Measurements from ENCODE around the gene STRN4.

Gene STRN4

GRCh38 chr19:46737298-46737654, 9.0 kb downstream of the STRN4 start:
- TF ChIP-seq GATA2 (IDR thresholded peaks at IDR 0.05; ENCODE audit: low read depth, low read length) (no peak), GATA3 (IDR thresholded peaks at IDR 0.05; ENCODE audit: low read depth, low read length) (no peak)

- TF ChIP-seq GATA3 (IDR thresholded peaks at IDR 0.05; ENCODE audit: low read depth, low read length) (no peak), GATA2 (IDR thresholded peaks at IDR 0.05; ENCODE audit: low read depth, low read length) (no peak)
These were observed 9.5 kb downstream of the STRN4 start for GRCh38 chr19:46736531-46737297.

- TF ChIP-seq GATA3 (IDR thresholded peaks at IDR 0.05; ENCODE audit: low read depth, low read length) (no peak), GATA2 (IDR thresholded peaks at IDR 0.05; ENCODE audit: low read depth, low read length) (no peak)
These were observed 12.5 kb downstream of the STRN4 start for GRCh38 chr19:46733690-46734292.

- TF ChIP-seq GATA2 (IDR thresholded peaks at IDR 0.05; ENCODE audit: low read depth, low read length) (no peak), GATA3 (IDR thresholded peaks at IDR 0.05; ENCODE audit: low read depth, low read length) (no peak)
These were observed 13.1 kb downstream of the STRN4 start for GRCh38 chr19:46732966-46733689.

- TF ChIP-seq GATA3 (IDR thresholded peaks at IDR 0.05; ENCODE audit: low read depth, low read length) (no peak), GATA2 (IDR thresholded peaks at IDR 0.05; ENCODE audit: low read depth, low read length) (no peak)
These were observed 13.9 kb downstream of the STRN4 start for GRCh38 chr19:46732172-46732938.

- no peak for TF ChIP-seq GATA3 (IDR thresholded peaks at IDR 0.05; ENCODE audit: low read depth, low read length)
These were observed 14.7 kb downstream of the STRN4 start for GRCh38 chr19:46731584-46731983.

GRCh38 chr19:46731007-46731501, 15.2 kb downstream of the STRN4 start:
- TF ChIP-seq GATA2 (IDR thresholded peaks at IDR 0.05; ENCODE audit: low read depth, low read length) (no peak), GATA3 (IDR thresholded peaks at IDR 0.05; ENCODE audit: low read depth, low read length) (no peak)

GRCh38 chr19:46730595-46730994, 15.7 kb downstream of the STRN4 start:
- no peak for TF ChIP-seq GATA2 (IDR thresholded peaks at IDR 0.05; ENCODE audit: low read depth, low read length)
- no peak for TF ChIP-seq GATA3 (IDR thresholded peaks at IDR 0.05; ENCODE audit: low read depth, low read length)

GRCh38 chr19:46730187-46730586, 16.1 kb downstream of the STRN4 start:
- TF ChIP-seq GATA3 (IDR thresholded peaks at IDR 0.05; ENCODE audit: low read depth, low read length), result no peak
- TF ChIP-seq GATA2 (IDR thresholded peaks at IDR 0.05; ENCODE audit: low read depth, low read length), result no peak

GRCh38 chr19:46729696-46730095, 16.6 kb downstream of the STRN4 start:
- TF ChIP-seq GATA3 (IDR thresholded peaks at IDR 0.05; ENCODE audit: low read depth, low read length) (no peak), GATA2 (IDR thresholded peaks at IDR 0.05; ENCODE audit: low read depth, low read length) (no peak)

GRCh38 chr19:46728693-46729339, 17.4 kb downstream of the STRN4 start:
- TF ChIP-seq GATA2 (IDR thresholded peaks at IDR 0.05; ENCODE audit: low read depth, low read length), result no peak
- TF ChIP-seq GATA3 (IDR thresholded peaks at IDR 0.05; ENCODE audit: low read depth, low read length), result no peak

- TF ChIP-seq GATA3 (IDR thresholded peaks at IDR 0.05; ENCODE audit: low read depth, low read length) (no peak), GATA2 (IDR thresholded peaks at IDR 0.05; ENCODE audit: low read depth, low read length) (no peak)
These were observed 18.0 kb downstream of the STRN4 start for GRCh38 chr19:46728208-46728607.

- TF ChIP-seq GATA2 (IDR thresholded peaks at IDR 0.05; ENCODE audit: low read depth, low read length) (no peak), GATA3 (IDR thresholded peaks at IDR 0.05; ENCODE audit: low read depth, low read length) (no peak)
These were observed 18.5 kb downstream of the STRN4 start for GRCh38 chr19:46727757-46728156.

All from SH-SY5Y (cell line).